Naive thymus-derived CD4-positive, alpha-beta T cell (primary cell): ENCODE data around the gene DCP2. TPM values are rescaled to one million over a fixed set of nuclear protein-coding genes. Genes with fewer than 3 reads are reported as not detected.
A peak's percentile ranks its signal among the peaks of the same experiment; 100 is the strongest.

ENCODE experiments used
- ATAC-seq: fragments of 150-1000 bp; cut with Tn5 transposase; 2 replicates; pipeline ENCODE4 v1.10.0; 2021; ENCODE audit warnings: mild to moderate bottlenecking, moderate library complexity
- CTCF ChIA-PET: fragments of 350-600 bp; sonication (Branson Sonifier 250); formaldehyde crosslinking; loops from one replicate; lab custom pipeline; 2021; ENCODE audit warnings: antibody characterized with exemption; lab: Charles Lee
- POLR2A ChIA-PET: fragments of 350-600 bp; sonication (Branson Sonifier 250); formaldehyde crosslinking; loops from one replicate; lab custom pipeline; 2021; ENCODE audit warnings: antibody characterized with exemption, inconsistent platforms; lab: Charles Lee
- DNase-seq, 9 donors: peaks; one replicate each; pipeline versions ENCODE4 v3.0.0 to v3.0.0-alpha.2; 2020 to 2022; ENCODE audit warnings: mixed read lengths in 1 of 9
- H3K27ac ChIP-seq: one replicate; pipeline ENCODE4 v1.7.0; 2013; ENCODE audit warnings: mild to moderate bottlenecking, low read depth, low read length, moderate library complexity
- H3K27me3 ChIP-seq, 2 donors: one replicate each; pipeline ENCODE4 v1.7.0; 2013; ENCODE audit warnings: low read length in 2 of 2, mild to moderate bottlenecking in 2 of 2, moderate library complexity in 2 of 2; ENCODE audit not compliant: control insufficient read depth in 2 of 2, insufficient read depth in 2 of 2
- H3K36me3 ChIP-seq, 3 experiments: 1 replicate in 2 of 3; 2 replicates in 1 of 3; pipeline ENCODE4 v1.7.0; 2013; ENCODE audit warnings: low read length in 3 of 3, mild to moderate bottlenecking in 3 of 3, moderate library complexity in 1 of 3; ENCODE audit not compliant: insufficient read depth in 3 of 3, control insufficient read depth in 2 of 3
- H3K4me1 ChIP-seq, 2 donors: one replicate each; pipeline ENCODE4 v1.7.0; 2013; ENCODE audit warnings: low read length in 2 of 2, mild to moderate bottlenecking in 2 of 2, moderate library complexity in 1 of 2; ENCODE audit not compliant: control insufficient read depth in 2 of 2, insufficient read depth in 2 of 2
- H3K4me3 ChIP-seq: 2 replicates; pipeline ENCODE4 v1.7.0; 2013; ENCODE audit warnings: mild to moderate bottlenecking, low read length
- H3K9me3 ChIP-seq, 3 experiments: 1 replicate in 2 of 3; 2 replicates in 1 of 3; pipeline ENCODE4 v1.7.0; 2013; ENCODE audit warnings: low read length in 3 of 3; ENCODE audit not compliant: control insufficient read depth in 2 of 3
- H3K27ac Mint-ChIP-seq, 9 donors: one replicate each; pipeline ENCODE4 v1.8.0; 2020 to 2022; ENCODE audit warnings: mixed read lengths in 9 of 9, mild to moderate bottlenecking in 8 of 9, moderate library complexity in 5 of 9, inconsistent platforms in 2 of 9
- H3K27me3 Mint-ChIP-seq, 5 donors: one replicate each; pipeline ENCODE4 v1.8.0; 2021 to 2022; ENCODE audit warnings: mixed read lengths in 5 of 5, mild to moderate bottlenecking in 1 of 5
- H3K36me3 Mint-ChIP-seq, 5 donors: one replicate each; pipeline ENCODE4 v1.8.0; 2020 to 2022; ENCODE audit warnings: mixed read lengths in 5 of 5, mild to moderate bottlenecking in 3 of 5, inconsistent platforms in 1 of 5
- H3K4me1 Mint-ChIP-seq, 7 donors: one replicate each; pipeline ENCODE4 v1.8.0; 2020 to 2022; ENCODE audit warnings: mixed read lengths in 7 of 7, mild to moderate bottlenecking in 3 of 7, inconsistent platforms in 1 of 7
- H3K4me3 Mint-ChIP-seq, 10 donors: one replicate each; pipeline ENCODE4 v1.8.0; 2020 to 2022; ENCODE audit warnings: mild to moderate bottlenecking in 10 of 10, mixed read lengths in 10 of 10, moderate library complexity in 6 of 10, inconsistent platforms in 2 of 10
- H3K9me3 Mint-ChIP-seq, 11 donors: one replicate each; pipeline ENCODE4 v1.8.0; 2020 to 2022; ENCODE audit warnings: mixed read lengths in 11 of 11, mild to moderate bottlenecking in 4 of 11, inconsistent platforms in 1 of 11, moderate library complexity in 1 of 11
- intact Hi-C, 2 donors: fragments of 100-400 bp; cut with micrococcal nuclease; formaldehyde crosslinking; loops; one replicate each; pipeline ENCODE4 v1.15.1; 2023
- polyA plus RNA-seq, 2 donors: library from polyadenylated mRNA; unstranded; fragments of 300-500 nt; fragmentation: Illumina TruSeq; gene quantifications; one replicate each; pipeline ENCODE4 v1.2.3, GENCODE V29; 2021
- total RNA-seq, 6 experiments: library from RNA in 5 of 6; stranded (reverse) in 5 of 6; gene quantifications; 1 replicate in 5 of 6; 2 replicates in 1 of 6; pipeline ENCODE4 v1.2.3 and lab custom pipeline; 2021 to 2026

The DCP2 gene
- total and polyA plus RNA-seq, 7 experiments from 2014 or later, result 50.7 to 101 (median 65.0) TPM

DNA sequence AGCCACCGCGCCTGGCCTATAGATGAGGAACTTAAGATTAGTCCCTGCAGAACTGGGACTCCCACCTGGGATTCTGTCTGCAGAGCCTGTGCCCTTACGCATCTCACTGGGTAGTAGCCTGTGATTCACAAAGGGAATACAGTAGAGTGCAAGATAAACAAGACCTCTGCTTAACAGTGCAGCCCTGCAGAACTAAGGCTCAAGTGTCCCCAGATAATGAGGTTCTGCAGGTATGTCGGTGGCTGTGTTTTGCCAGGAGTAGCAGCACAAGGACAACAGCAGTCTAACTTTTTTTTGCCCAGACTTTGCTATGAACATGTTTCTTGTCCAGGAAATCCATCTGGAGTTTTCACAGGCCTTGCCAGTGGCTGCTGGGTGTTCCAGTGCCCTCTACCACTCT lies 59.7 kb downstream of the DCP2 start:
- DNase-seq (no peak), ATAC-seq (no peak)
- Mint-ChIP-seq H3K4me1 (peaks cover 0 to 11% (median 4%) of the 10 kb centered on the region in 7 donors), H3K9me3 (no peaks in the 10 kb centered on the region), H3K36me3 (peaks cover 0 to 5% (median 0%) of the 10 kb centered on the region in 5 donors), H3K27me3 (no peaks in the 10 kb centered on the region), H3K27ac (no peak overlapping the region), H3K4me3 (no peak overlapping the region)
- H3K9me3 ChIP-seq, result no peaks in the 10 kb centered on the region
- H3K27me3 ChIP-seq, result no peaks in the 10 kb centered on the region
- H3K27ac ChIP-seq, result no peak overlapping the region
- no peaks in the 10 kb centered on the region for H3K36me3 ChIP-seq
- ChIA-PET CTCF (no interaction called here), POLR2A (no interaction called here)
- intact Hi-C loops, result no loop called here
- peaks cover 0 to 4% of the 10 kb centered on the region in 2 donors for H3K4me1 ChIP-seq
- H3K4me3 ChIP-seq, result no peak overlapping the region

DNA sequence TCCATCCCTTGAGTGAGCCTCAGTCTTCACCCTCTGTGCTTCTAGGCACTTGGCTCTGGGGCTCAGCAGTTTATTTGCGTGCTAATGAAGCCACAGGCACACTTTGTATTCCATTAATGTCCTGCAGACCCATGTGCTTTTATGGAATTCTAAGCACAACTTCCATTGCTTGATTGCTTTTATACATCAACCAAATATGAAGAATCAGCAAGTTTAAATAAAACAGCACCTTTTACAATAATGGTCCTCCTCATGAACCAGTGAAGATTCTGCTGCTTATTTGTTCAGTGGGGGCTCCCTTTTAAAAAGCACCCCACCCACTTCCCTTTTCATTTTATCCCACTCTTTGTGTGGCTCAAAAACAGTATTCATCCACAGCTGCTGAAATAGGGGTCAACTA lies 60.2 kb downstream of the DCP2 start:
- Mint-ChIP-seq H3K4me1 (peaks cover 0 to 11% (median 5%) of the 10 kb centered on the region in 7 donors), H3K9me3 (no peaks in the 10 kb centered on the region), H3K27me3 (peaks cover 0 to under 1% (median 0%) of the 10 kb centered on the region in 5 donors), H3K4me3 (no peak overlapping the region), H3K36me3 (peaks cover 0 to 5% (median 0%) of the 10 kb centered on the region in 5 donors), H3K27ac (no peak overlapping the region)
- Histone ChIP-seq H3K36me3 (no peaks in the 10 kb centered on the region), H3K9me3 (no peaks in the 10 kb centered on the region), H3K27me3 (no peaks in the 10 kb centered on the region), H3K4me3 (no peak overlapping the region), H3K27ac (no peak overlapping the region), H3K4me1 (peaks cover 0 to 4% of the 10 kb centered on the region in 2 donors)
- CTCF ChIA-PET, result no interaction called here
- ATAC-seq (no peak), DNase-seq (no peak)
- intact Hi-C loops, result no loop called here
- POLR2A ChIA-PET, result no interaction called here

DNA sequence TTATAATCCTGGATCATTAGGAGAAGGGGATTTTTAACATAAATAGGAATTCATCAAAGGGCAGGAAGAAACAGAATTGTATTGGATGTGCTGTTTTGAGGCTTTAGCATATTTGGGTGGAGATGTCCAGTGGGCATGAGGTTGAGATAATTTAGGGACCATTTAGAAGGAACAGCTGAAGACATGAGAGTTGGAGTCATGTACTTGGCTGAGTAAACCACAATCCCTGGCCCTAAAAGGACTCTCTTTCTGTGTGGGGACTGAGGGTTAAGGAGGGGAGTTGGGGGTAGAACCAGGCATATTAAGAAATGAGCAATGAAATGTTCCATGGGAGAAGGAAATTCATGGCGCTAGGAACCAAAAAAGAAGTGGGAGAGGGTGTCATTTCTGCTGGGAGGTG lies 61.5 kb downstream of the DCP2 start:
- H3K27ac Mint-ChIP-seq, result peak overlapping the region in 1 of 9 donors; percentile 36
- peaks cover 0 to 5% (median 0%) of the 10 kb centered on the region in 5 donors for H3K36me3 Mint-ChIP-seq
- intact Hi-C loops, result no loop called here
- Histone ChIP-seq H3K4me3 (no peak overlapping the region), H3K36me3 (no peaks in the 10 kb centered on the region), H3K9me3 (no peaks in the 10 kb centered on the region), H3K27ac (no peak overlapping the region), H3K4me1 (no peaks in the 10 kb centered on the region), H3K27me3 (no peaks in the 10 kb centered on the region)
- DNase-seq (no peak), ATAC-seq (no peak)
- ChIA-PET CTCF (no interaction called here), POLR2A (no interaction called here)
- peaks cover 0 to 3% (median 0%) of the 10 kb centered on the region in 5 donors for H3K27me3 Mint-ChIP-seq
- no peak overlapping the region for H3K4me3 Mint-ChIP-seq
- peaks cover 0 to 11% (median 5%) of the 10 kb centered on the region in 7 donors for H3K4me1 Mint-ChIP-seq
- H3K9me3 Mint-ChIP-seq, result no peaks in the 10 kb centered on the region

DNA sequence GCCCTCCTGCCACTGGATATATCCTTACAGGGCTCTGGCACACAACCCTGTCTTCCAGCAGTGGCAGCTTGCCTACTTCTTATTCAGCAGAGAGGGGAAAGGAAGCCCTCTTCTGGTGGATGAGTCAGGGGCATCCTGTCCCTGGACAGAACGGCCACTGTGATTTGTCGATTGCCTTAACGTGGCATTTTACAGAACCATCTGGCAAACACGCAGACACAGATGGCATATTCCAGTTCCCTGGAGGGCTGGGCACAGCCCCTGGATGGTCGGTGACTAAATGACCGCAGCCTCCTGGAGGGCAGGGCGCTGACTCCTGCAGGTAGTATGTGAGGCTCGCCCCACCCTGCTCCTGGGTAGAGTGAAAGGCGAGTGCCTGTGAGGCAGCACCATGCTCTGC lies 62.1 kb downstream of the DCP2 start:
- ChIA-PET POLR2A (no interaction called here), CTCF (no interaction called here)
- intact Hi-C loops, result no loop called here

DNA sequence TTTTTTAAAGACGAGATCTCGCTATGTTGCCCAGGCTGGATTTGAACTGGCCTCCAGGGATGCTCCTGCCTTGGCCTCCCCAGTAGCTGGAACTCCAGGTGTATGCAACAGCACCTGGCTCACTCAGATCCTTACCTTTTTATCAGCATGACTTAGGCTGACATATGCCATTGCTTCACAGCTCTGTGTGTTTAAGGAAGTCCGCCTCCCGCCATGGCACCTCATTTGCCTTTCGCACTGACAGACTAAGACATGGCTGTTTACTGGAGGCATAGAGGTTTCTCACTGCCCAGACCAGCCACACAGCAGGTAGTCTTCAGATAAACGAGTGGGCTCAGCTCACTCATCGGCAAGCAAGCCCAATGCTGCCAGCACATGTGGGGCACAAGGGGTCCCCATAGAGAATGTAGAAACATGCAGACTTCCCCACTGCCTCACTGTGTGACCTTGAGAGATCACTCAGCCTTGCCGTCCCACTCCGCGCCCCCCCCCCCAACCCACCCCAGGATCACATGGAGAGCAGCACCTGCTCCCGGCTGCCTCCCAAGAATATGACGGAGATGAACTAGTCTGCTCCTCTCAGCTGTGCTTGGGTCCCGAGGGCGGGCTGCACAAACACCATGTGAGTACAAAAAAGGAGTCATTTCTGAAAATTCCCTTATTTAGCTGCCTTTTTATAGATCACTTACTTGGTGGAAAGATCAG lies 62.8 kb downstream of the DCP2 start:
- Histone ChIP-seq H3K4me1 (no peaks in the 10 kb centered on the region), H3K36me3 (no peaks in the 10 kb centered on the region), H3K9me3 (no peaks in the 10 kb centered on the region), H3K27me3 (no peaks in the 10 kb centered on the region), H3K27ac (no peak overlapping the region), H3K4me3 (no peak overlapping the region)
- H3K36me3 Mint-ChIP-seq, result peaks cover 0 to 5% (median 0%) of the 10 kb centered on the region in 5 donors
- ATAC-seq (no peak), DNase-seq (no peak)
- ChIA-PET CTCF (interaction anchor here (0.9 kb wide), 1 partner anchor 43 kb away, joined by 3 read pairs; no protein-coding TSS in a partner anchor), POLR2A (no interaction called here)
- H3K9me3 Mint-ChIP-seq, result no peaks in the 10 kb centered on the region
- H3K27me3 Mint-ChIP-seq, result peaks cover 0 to 3% (median 0%) of the 10 kb centered on the region in 5 donors
- no peak overlapping the region for H3K4me3 Mint-ChIP-seq
- H3K4me1 Mint-ChIP-seq, result peaks cover 0 to 11% (median 5%) of the 10 kb centered on the region in 7 donors
- intact Hi-C loops, result no loop called here
- peak overlapping the region in 1 of 9 donors; percentile 49 for H3K27ac Mint-ChIP-seq

More for the DNA sequence above, 62.1 kb downstream of the DCP2 start:
- H3K4me1 Mint-ChIP-seq, result peaks cover 0 to 11% (median 5%) of the 10 kb centered on the region in 7 donors
- Histone ChIP-seq H3K4me1 (no peaks in the 10 kb centered on the region), H3K4me3 (no peak overlapping the region), H3K36me3 (no peaks in the 10 kb centered on the region), H3K27me3 (no peaks in the 10 kb centered on the region), H3K27ac (no peak overlapping the region), H3K9me3 (no peaks in the 10 kb centered on the region)
- no peak for ATAC-seq
- no peak overlapping the region for H3K4me3 Mint-ChIP-seq
- H3K27ac Mint-ChIP-seq, result no peak overlapping the region
- H3K27me3 Mint-ChIP-seq, result peaks cover 0 to 3% (median 0%) of the 10 kb centered on the region in 5 donors
- no peaks in the 10 kb centered on the region for H3K9me3 Mint-ChIP-seq
- DNase-seq, result no peak
- H3K36me3 Mint-ChIP-seq, result peaks cover 0 to 5% (median 0%) of the 10 kb centered on the region in 5 donors

DNA sequence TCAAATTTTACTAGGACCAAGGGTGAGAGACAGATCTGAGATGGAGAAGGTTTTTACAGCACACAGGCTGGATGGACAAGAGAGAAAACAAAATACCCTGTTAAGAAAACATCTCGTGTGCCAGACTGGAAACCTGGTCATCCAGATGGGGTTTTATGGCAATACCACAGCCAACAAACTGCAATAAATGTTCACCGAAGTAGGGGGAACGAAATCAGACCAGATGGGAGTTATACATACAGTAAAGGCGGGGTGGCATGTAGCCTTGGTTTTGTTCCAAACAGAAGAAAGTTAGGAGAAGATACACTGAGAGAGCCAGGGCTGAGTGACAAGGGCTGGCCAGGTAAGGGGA lies 63.3 kb downstream of the DCP2 start:
- Mint-ChIP-seq H3K4me3 (no peak overlapping the region), H3K9me3 (no peaks in the 10 kb centered on the region)
- intact Hi-C loops, result no loop called here

More for the DNA sequence above, 63.3 kb downstream of the DCP2 start:
- Histone ChIP-seq H3K4me3 (no peak overlapping the region), H3K36me3 (no peaks in the 10 kb centered on the region), H3K27ac (no peak overlapping the region), H3K27me3 (no peaks in the 10 kb centered on the region), H3K9me3 (no peaks in the 10 kb centered on the region), H3K4me1 (no peaks in the 10 kb centered on the region)
- ATAC-seq (no peak), DNase-seq (no peak)
- peaks cover 0 to 3% (median 0%) of the 10 kb centered on the region in 5 donors for H3K27me3 Mint-ChIP-seq
- H3K27ac Mint-ChIP-seq, result peak overlapping the region in 1 of 9 donors; percentile 49
- ChIA-PET CTCF (interaction anchor here (0.9 kb wide), 1 partner anchor 44 kb away, joined by 3 read pairs; no protein-coding TSS in a partner anchor), POLR2A (no interaction called here)
- peaks cover 0 to 5% (median 0%) of the 10 kb centered on the region in 5 donors for H3K36me3 Mint-ChIP-seq
- peaks cover 0 to 11% (median 5%) of the 10 kb centered on the region in 7 donors for H3K4me1 Mint-ChIP-seq
